Prostate gland (tissue), 2 donors: ENCODE data around the gene VDR.

ENCODE experiments used
- CTCF ChIP-seq, 4 experiments: fragments of 200-600 bp in 2 of 4; fragments of 450-650 bp in 2 of 4; sonication (generic) in 2 of 4; IDR thresholded peaks; 1 replicate in 3 of 4; 2 replicates in 1 of 4; pipeline ENCODE4 v1.5.1; 2016 to 2019; ENCODE audit warnings: antibody characterized with exemption in 4 of 4, mild to moderate bottlenecking in 2 of 4, moderate library complexity in 2 of 4
- POLR2A ChIP-seq: fragments of 450-650 bp; IDR thresholded peaks from one replicate; pipeline ENCODE4 v1.6.1; 2016; ENCODE audit warnings: antibody characterized with exemption, mild to moderate bottlenecking

- TF ChIP-seq POLR2A: no peak
- no peak for TF ChIP-seq CTCF (IDR thresholded peaks at IDR 0.05)
Measured at GRCh38 chr12:47811072-47811396, 93.8 kb downstream of the VDR start.
